ENCODE measurements around the gene IARS2. TPM values are rescaled to one million over a fixed set of nuclear protein-coding genes. Genes with fewer than 3 reads are reported as not detected.

Gene IARS2
- total RNA-seq, 1 donor from 2014 or later, result 37.6 TPM

DNA sequence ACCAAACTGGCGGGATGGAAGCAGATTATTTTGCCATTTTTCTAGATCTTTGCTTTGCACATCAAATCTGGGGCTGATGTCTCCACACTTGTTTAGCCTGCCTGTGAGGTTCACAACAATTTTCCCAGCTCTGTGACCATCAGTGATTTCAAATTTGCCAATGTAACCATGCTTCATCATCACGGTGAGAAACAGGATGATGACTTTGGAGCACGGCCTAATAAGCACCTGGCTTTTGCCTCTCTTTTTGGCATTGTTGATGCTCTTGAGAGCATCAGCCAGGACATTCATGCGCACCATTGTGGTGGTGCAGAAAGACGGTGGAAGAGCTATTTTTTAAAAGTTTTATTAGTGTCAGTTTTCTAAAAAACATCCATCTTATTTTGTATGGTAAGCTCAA lies 50.1 kb downstream of the IARS2 start:
- intact Hi-C loops (cut with DNase I), result no loop called here
- H3K4me1 ChIP-seq, result no peaks in the 10 kb centered on the region
- no peak overlapping the region for H3K4me3 ChIP-seq
- H3K36me3 ChIP-seq, result peaks cover 0 to 59% of the 10 kb centered on the region in 2 donors
- TF ChIP-seq, protein P1, sequence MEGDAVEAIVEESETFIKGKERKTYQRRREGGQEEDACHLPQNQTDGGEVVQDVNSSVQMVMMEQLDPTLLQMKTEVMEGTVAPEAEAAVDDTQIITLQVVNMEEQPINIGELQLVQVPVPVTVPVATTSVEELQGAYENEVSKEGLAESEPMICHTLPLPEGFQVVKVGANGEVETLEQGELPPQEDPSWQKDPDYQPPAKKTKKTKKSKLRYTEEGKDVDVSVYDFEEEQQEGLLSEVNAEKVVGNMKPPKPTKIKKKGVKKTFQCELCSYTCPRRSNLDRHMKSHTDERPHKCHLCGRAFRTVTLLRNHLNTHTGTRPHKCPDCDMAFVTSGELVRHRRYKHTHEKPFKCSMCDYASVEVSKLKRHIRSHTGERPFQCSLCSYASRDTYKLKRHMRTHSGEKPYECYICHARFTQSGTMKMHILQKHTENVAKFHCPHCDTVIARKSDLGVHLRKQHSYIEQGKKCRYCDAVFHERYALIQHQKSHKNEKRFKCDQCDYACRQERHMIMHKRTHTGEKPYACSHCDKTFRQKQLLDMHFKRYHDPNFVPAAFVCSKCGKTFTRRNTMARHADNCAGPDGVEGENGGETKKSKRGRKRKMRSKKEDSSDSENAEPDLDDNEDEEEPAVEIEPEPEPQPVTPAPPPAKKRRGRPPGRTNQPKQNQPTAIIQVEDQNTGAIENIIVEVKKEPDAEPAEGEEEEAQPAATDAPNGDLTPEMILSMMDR (IDR thresholded peaks at IDR 0.05), result no peak
- TF ChIP-seq POLR2A (IDR thresholded peaks at IDR 0.05) (no peak), POLR2AphosphoS5 (IDR thresholded peaks at IDR 0.05; ENCODE audit: insufficient read depth in 1 of 2, low read depth in 1 of 2) (no peak)
- H3K9me3 ChIP-seq, result no peaks in the 10 kb centered on the region
- no peak for DNase-seq (ENCODE audit: extremely low spot score in 2 of 2)
- no peak overlapping the region for H3K27ac ChIP-seq
- no peaks in the 10 kb centered on the region for H3K27me3 ChIP-seq

DNA sequence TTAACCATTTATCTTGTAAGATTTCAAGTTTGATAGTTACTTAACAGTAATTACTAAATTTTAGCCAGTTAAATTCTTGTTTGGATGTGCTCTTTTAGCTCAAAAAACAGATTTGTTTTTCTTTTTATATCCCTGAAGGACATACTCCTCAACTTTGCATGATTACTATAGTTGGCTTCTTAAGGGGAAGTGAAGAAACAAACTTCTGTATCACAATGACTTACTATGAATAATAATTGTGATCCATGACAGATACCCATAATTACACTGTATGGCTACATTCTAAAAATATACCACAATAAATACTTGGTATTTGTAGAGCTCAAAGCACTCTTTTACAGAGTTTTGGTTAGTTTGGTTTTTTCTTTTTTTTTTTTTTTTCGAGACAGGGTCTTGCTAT lies 55.8 kb downstream of the IARS2 start:
- H3K4me1 ChIP-seq, result no peaks in the 10 kb centered on the region
- H3K36me3 ChIP-seq, result peaks cover 0 to 59% of the 10 kb centered on the region in 2 donors
- intact Hi-C loops (cut with DNase I), result no loop called here
- DNase-seq (ENCODE audit: extremely low spot score in 2 of 2), result no peak
- no peak overlapping the region for H3K27ac ChIP-seq
- H3K27me3 ChIP-seq, result no peaks in the 10 kb centered on the region
- TF ChIP-seq, protein P1 (IDR thresholded peaks at IDR 0.05), result no peak
- TF ChIP-seq POLR2A (IDR thresholded peaks at IDR 0.05), result no peak
- no peak for TF ChIP-seq POLR2AphosphoS5 (IDR thresholded peaks at IDR 0.05; ENCODE audit: insufficient read depth in 1 of 2, low read depth in 1 of 2)
- no peak overlapping the region for H3K4me3 ChIP-seq
- H3K9me3 ChIP-seq, result no peaks in the 10 kb centered on the region

DNA sequence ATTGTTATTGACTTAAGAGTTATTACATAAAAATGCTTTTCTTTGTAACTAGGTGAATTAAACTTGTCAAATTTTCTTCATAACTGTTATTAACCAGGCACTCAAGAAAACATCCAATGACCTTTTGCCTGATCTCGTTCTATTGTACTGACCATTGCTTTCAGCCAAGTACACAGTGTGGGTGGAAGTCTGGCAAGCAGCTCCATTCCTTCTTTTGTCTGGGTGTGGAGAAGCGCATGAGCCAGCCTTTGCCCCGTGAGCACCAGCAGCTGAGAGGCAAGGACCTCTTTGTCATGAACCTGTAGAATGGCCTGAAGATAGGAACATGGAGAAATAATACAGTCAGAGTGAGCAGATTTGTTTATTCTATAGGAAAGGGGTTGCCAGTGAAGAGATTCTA lies 57.5 kb downstream of the IARS2 start:
- Histone ChIP-seq H3K27me3 (no peaks in the 10 kb centered on the region), H3K36me3 (peaks cover 0 to 67% of the 10 kb centered on the region in 2 donors), H3K4me1 (no peaks in the 10 kb centered on the region), H3K27ac (no peak overlapping the region), H3K9me3 (no peaks in the 10 kb centered on the region), H3K4me3 (no peak overlapping the region)
- TF ChIP-seq POLR2AphosphoS5 (IDR thresholded peaks at IDR 0.05; ENCODE audit: insufficient read depth in 1 of 2, low read depth in 1 of 2), result no peak
- TF ChIP-seq, protein P1 (IDR thresholded peaks at IDR 0.05), result no peak
- TF ChIP-seq POLR2A (IDR thresholded peaks at IDR 0.05), result no peak
- intact Hi-C loops (cut with DNase I), result no loop called here
- DNase-seq (ENCODE audit: extremely low spot score in 2 of 2), result no peak

DNA sequence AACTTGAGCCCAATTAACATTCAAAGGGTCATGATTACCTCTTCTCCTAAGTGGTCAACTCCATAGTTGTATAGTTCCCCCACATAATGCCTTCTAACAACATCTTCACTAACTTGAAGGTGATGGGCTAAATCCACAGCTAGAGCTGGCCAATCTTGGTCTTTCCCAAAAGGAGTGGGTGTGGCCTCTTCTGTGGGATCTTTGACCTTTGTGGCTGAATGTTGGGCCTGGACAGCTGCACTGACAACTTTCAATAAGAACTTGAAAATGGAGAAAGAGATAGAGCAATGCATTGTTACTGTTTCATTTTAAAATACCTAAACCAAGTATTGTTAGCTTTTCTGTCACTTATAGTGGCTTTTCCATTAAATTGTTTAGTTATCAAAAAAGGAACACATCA lies 59.2 kb downstream of the IARS2 start:
- no peak overlapping the region for H3K27ac ChIP-seq
- H3K27me3 ChIP-seq, result no peaks in the 10 kb centered on the region
- no peaks in the 10 kb centered on the region for H3K4me1 ChIP-seq
- intact Hi-C loops (cut with DNase I), result no loop called here
- H3K36me3 ChIP-seq, result peaks cover 0 to 63% of the 10 kb centered on the region in 2 donors
- TF ChIP-seq POLR2A (IDR thresholded peaks at IDR 0.05), result no peak
- TF ChIP-seq POLR2AphosphoS5 (IDR thresholded peaks at IDR 0.05; ENCODE audit: insufficient read depth in 1 of 2, low read depth in 1 of 2), result no peak
- TF ChIP-seq, protein P1 (IDR thresholded peaks at IDR 0.05), result no peak
- no peak overlapping the region for H3K4me3 ChIP-seq
- no peaks in the 10 kb centered on the region for H3K9me3 ChIP-seq
- no peak for DNase-seq (ENCODE audit: extremely low spot score in 2 of 2)

DNA sequence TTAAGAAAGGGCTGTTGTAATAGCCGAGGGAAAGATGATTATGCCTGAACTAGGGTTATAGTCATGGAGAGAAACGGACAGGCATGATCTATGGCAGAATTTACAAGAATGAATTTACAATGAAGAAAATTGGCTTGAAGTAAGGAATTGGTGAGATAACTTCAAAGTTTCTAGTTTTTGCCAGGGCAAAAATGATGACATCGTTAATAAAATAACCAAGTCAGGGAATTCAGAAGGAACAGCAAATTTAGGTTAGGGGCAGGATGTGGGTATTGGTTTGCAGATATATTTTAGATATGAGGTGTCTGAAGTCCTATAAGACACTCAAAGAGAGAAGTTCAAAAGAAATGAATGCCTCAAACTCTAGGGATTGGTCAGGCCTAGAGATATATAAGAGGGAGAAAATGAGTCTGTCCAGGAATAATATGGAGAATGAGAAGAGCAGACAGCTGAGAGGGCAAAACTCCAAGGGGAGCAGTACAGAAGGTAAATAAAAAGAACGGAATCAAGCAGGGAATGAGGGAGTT lies 62.8 kb downstream of the IARS2 start:
- TF ChIP-seq, protein P1 (IDR thresholded peaks at IDR 0.05), result no peak
- TF ChIP-seq POLR2AphosphoS5 (IDR thresholded peaks at IDR 0.05; ENCODE audit: insufficient read depth in 1 of 2, low read depth in 1 of 2), result no peak
- TF ChIP-seq POLR2A (IDR thresholded peaks at IDR 0.05), result no peak
- Histone ChIP-seq H3K27ac (no peak overlapping the region), H3K36me3 (peaks cover 0 to 58% of the 10 kb centered on the region in 2 donors), H3K27me3 (no peaks in the 10 kb centered on the region), H3K4me1 (no peaks in the 10 kb centered on the region), H3K9me3 (no peaks in the 10 kb centered on the region), H3K4me3 (no peak overlapping the region)
- intact Hi-C loops (cut with DNase I), result no loop called here
- no peak for DNase-seq (ENCODE audit: extremely low spot score in 2 of 2)

Measured in vagina (tissue), 2 donors.